Stimulated activated naive CD8-positive, alpha-beta T cell treated with anti-CD3 and anti-CD28 coated beads, Interleukin-15, Interleukin-2, amounts not matched to agents 100 ng/mL and 50 ng/mL, for 24 hours (primary cell): ENCODE data around the gene IFNA16.
"Not testable (repeated sequence)": the region's sequence is repeated elsewhere in the genome, so short reads cannot be mapped to it uniquely, and the experiment has no call there.

Source experiments
- H3K27ac Mint-ChIP-seq: one replicate; pipeline ENCODE4 v1.8.0; 2021; ENCODE audit warnings: mild to moderate bottlenecking, mixed read lengths
- H3K27me3 Mint-ChIP-seq: one replicate; pipeline ENCODE4 v1.8.0; 2021; ENCODE audit warnings: mixed read lengths
- H3K36me3 Mint-ChIP-seq: one replicate; pipeline ENCODE4 v1.8.0; 2021; ENCODE audit warnings: low read depth, mixed read lengths
- H3K4me1 Mint-ChIP-seq: one replicate; pipeline ENCODE4 v1.8.0; 2021; ENCODE audit warnings: low read depth, mixed read lengths
- H3K4me3 Mint-ChIP-seq: one replicate; pipeline ENCODE4 v1.8.0; 2021; ENCODE audit warnings: mild to moderate bottlenecking, mixed read lengths
- H3K9me3 Mint-ChIP-seq: one replicate; pipeline ENCODE4 v1.8.0; 2021; ENCODE audit warnings: mixed read lengths

IFNA16 gene

GRCh38 chr9:21217211-21217610, at the start of gene IFNA16:
Gene IFNA16, minus strand, starts transcription at chr9:21217311. Its CDS starts 6 bp downstream, at chr9:21217305.
- peaks cover 35% of the 10 kb centered on the region for H3K27me3 Mint-ChIP-seq
- not testable (repeated sequence) for H3K4me3 Mint-ChIP-seq, H3K27ac Mint-ChIP-seq, H3K4me1 Mint-ChIP-seq, H3K9me3 Mint-ChIP-seq, H3K36me3 Mint-ChIP-seq

- no peaks in the 10 kb centered on the region for H3K4me1 Mint-ChIP-seq
- no peaks in the 10 kb centered on the region for H3K36me3 Mint-ChIP-seq
- peaks cover 34% of the 10 kb centered on the region for H3K27me3 Mint-ChIP-seq
- H3K4me3 Mint-ChIP-seq, result no peak overlapping the region
- H3K9me3 Mint-ChIP-seq, result no peaks in the 10 kb centered on the region
- no peak overlapping the region for H3K27ac Mint-ChIP-seq
Measured at GRCh38 chr9:21265421-21266189, 48.5 kb upstream of the IFNA16 start.

GRCh38 chr9:21255538-21256212, 38.6 kb upstream of the IFNA16 start:
- H3K9me3 Mint-ChIP-seq, result no peaks in the 10 kb centered on the region
- no peak overlapping the region for H3K4me3 Mint-ChIP-seq
- peaks cover 4% of the 10 kb centered on the region for H3K27me3 Mint-ChIP-seq
- peaks cover 5% of the 10 kb centered on the region for H3K4me1 Mint-ChIP-seq
- no peaks in the 10 kb centered on the region for H3K36me3 Mint-ChIP-seq
- no peak overlapping the region for H3K27ac Mint-ChIP-seq

GRCh38 chr9:21252721-21253547, 35.8 kb upstream of the IFNA16 start:
- H3K4me3 Mint-ChIP-seq, result no peak overlapping the region
- H3K4me1 Mint-ChIP-seq, result peaks cover 5% of the 10 kb centered on the region
- peaks cover 16% of the 10 kb centered on the region for H3K27me3 Mint-ChIP-seq
- H3K27ac Mint-ChIP-seq, result no peak overlapping the region
- no peaks in the 10 kb centered on the region for H3K9me3 Mint-ChIP-seq
- H3K36me3 Mint-ChIP-seq, result no peaks in the 10 kb centered on the region

- peaks cover 5% of the 10 kb centered on the region for H3K4me1 Mint-ChIP-seq
- no peak overlapping the region for H3K27ac Mint-ChIP-seq
- H3K36me3 Mint-ChIP-seq, result no peaks in the 10 kb centered on the region
- H3K9me3 Mint-ChIP-seq, result no peaks in the 10 kb centered on the region
- H3K4me3 Mint-ChIP-seq, result no peak overlapping the region
- peaks cover 16% of the 10 kb centered on the region for H3K27me3 Mint-ChIP-seq
Measured at GRCh38 chr9:21251638-21252037, 34.5 kb upstream of the IFNA16 start.

GRCh38 chr9:21251190-21251589, 34.1 kb upstream of the IFNA16 start:
- H3K4me1 Mint-ChIP-seq, result peaks cover 5% of the 10 kb centered on the region
- no peaks in the 10 kb centered on the region for H3K36me3 Mint-ChIP-seq
- no peaks in the 10 kb centered on the region for H3K9me3 Mint-ChIP-seq
- peaks cover 16% of the 10 kb centered on the region for H3K27me3 Mint-ChIP-seq
- H3K27ac Mint-ChIP-seq, result no peak overlapping the region
- H3K4me3 Mint-ChIP-seq, result no peak overlapping the region

GRCh38 chr9:21244836-21245235, 27.7 kb upstream of the IFNA16 start:
- H3K36me3 Mint-ChIP-seq, result no peaks in the 10 kb centered on the region
- H3K27me3 Mint-ChIP-seq, result peaks cover 20% of the 10 kb centered on the region
- no peak overlapping the region for H3K4me3 Mint-ChIP-seq
- no peaks in the 10 kb centered on the region for H3K4me1 Mint-ChIP-seq
- no peaks in the 10 kb centered on the region for H3K9me3 Mint-ChIP-seq
- no peak overlapping the region for H3K27ac Mint-ChIP-seq

GRCh38 chr9:21239911-21240310, 22.8 kb upstream of the IFNA16 start, which contains the start of gene IFNA14:
Gene IFNA14, minus strand, starts transcription at chr9:21240005. Its CDS starts 70 bp downstream, at chr9:21239935.
- H3K36me3 Mint-ChIP-seq, result no peaks in the 10 kb centered on the region
- no peaks in the 10 kb centered on the region for H3K9me3 Mint-ChIP-seq
- peaks cover 14% of the 10 kb centered on the region for H3K27me3 Mint-ChIP-seq
- H3K27ac Mint-ChIP-seq, result no peak within 1 kb of the TSS
- peaks cover 11% of the 10 kb centered on the region for H3K4me1 Mint-ChIP-seq
- no peak within 1 kb of the TSS for H3K4me3 Mint-ChIP-seq

GRCh38 chr9:21236360-21236714, 19.2 kb upstream of the IFNA16 start:
- not testable (repeated sequence) for H3K36me3 Mint-ChIP-seq, H3K27me3 Mint-ChIP-seq, H3K27ac Mint-ChIP-seq, H3K9me3 Mint-ChIP-seq, H3K4me3 Mint-ChIP-seq
- peaks cover 11% of the 10 kb centered on the region for H3K4me1 Mint-ChIP-seq

- peak overlapping the region; percentile 0 for H3K4me3 Mint-ChIP-seq
Measured at GRCh38 chr9:21235468-21236359, 18.6 kb upstream of the IFNA16 start.

GRCh38 chr9:21234153-21234687, 17.1 kb upstream of the IFNA16 start:
- H3K36me3 Mint-ChIP-seq, result no peaks in the 10 kb centered on the region
- H3K4me1 Mint-ChIP-seq, result peaks cover 11% of the 10 kb centered on the region
- peaks cover 2% of the 10 kb centered on the region for H3K27me3 Mint-ChIP-seq
- H3K27ac Mint-ChIP-seq, result no peak overlapping the region
- H3K9me3 Mint-ChIP-seq, result no peaks in the 10 kb centered on the region
- H3K4me3 Mint-ChIP-seq, result no peak overlapping the region

More at GRCh38 chr9:21235468-21236359, 18.6 kb upstream of the IFNA16 start:
- not testable (repeated sequence) for H3K9me3 Mint-ChIP-seq, H3K27ac Mint-ChIP-seq, H3K36me3 Mint-ChIP-seq, H3K27me3 Mint-ChIP-seq
- peaks cover 11% of the 10 kb centered on the region for H3K4me1 Mint-ChIP-seq

- Mint-ChIP-seq H3K9me3 (no peaks in the 10 kb centered on the region), H3K27ac (no peak overlapping the region)
Measured at GRCh38 chr9:21233258-21233657, 16.1 kb upstream of the IFNA16 start.

GRCh38 chr9:21228122-21228521, 11.0 kb upstream of the IFNA16 start, which contains the start of gene IFNA17:
Gene IFNA17, minus strand, starts transcription at chr9:21228222. Its CDS starts 49 bp downstream, at chr9:21228173.
- no peaks in the 10 kb centered on the region for H3K4me1 Mint-ChIP-seq
- H3K36me3 Mint-ChIP-seq, result no peaks in the 10 kb centered on the region
- H3K4me3 Mint-ChIP-seq, result no peak within 1 kb of the TSS
- no peaks in the 10 kb centered on the region for H3K9me3 Mint-ChIP-seq
- H3K27me3 Mint-ChIP-seq, result peaks cover 7% of the 10 kb centered on the region
- no peak within 1 kb of the TSS for H3K27ac Mint-ChIP-seq

More at GRCh38 chr9:21233258-21233657, 16.1 kb upstream of the IFNA16 start:
- peaks cover 2% of the 10 kb centered on the region for H3K27me3 Mint-ChIP-seq
- H3K4me1 Mint-ChIP-seq, result peaks cover 11% of the 10 kb centered on the region
- no peaks in the 10 kb centered on the region for H3K36me3 Mint-ChIP-seq
- no peak overlapping the region for H3K4me3 Mint-ChIP-seq
